ENCODE results near the gene KIF21B.

KIF21B gene

GRCh38 chr1:201022820-201023516, 546 bp downstream of the KIF21B start:
- Histone ChIP-seq H3K79me2 (ENCODE audit: insufficient read depth, low read length) (no peaks in the 10 kb centered on the region), H2AFZ (ENCODE audit: low read length) (no peak overlapping the region), H3F3A (ENCODE audit: insufficient read depth, low read length) (0 out of 2 replicates have a peak, but pooled peaks cover 6% of the 10 kb centered on the region), H3K4me3 (ENCODE audit: low read depth, low read length, poor library complexity, severe bottlenecking) (peak overlapping the region; percentile 80), H3K27me3 (ENCODE audit: insufficient read depth, low read length) (no peaks in the 10 kb centered on the region), H3K36me3 (ENCODE audit: insufficient read depth, low read length) (no peaks in the 10 kb centered on the region), H4K20me1 (ENCODE audit: insufficient read depth, low read length) (no peaks in the 10 kb centered on the region), H3K4me1 (ENCODE audit: insufficient read depth, low read length, severe bottlenecking) (peaks cover 52% of the 10 kb centered on the region), H3K27ac (ENCODE audit: low read depth, low read length, poor library complexity, severe bottlenecking) (peak overlapping the region; percentile 97), H3K9ac (ENCODE audit: low read length) (peak overlapping the region; percentile 76), H3K4me2 (ENCODE audit: low read length) (peak overlapping the region; percentile 74), H3K9me3 (ENCODE audit: low read length) (no peaks in the 10 kb centered on the region), H3K9me2 (ENCODE audit: low read depth, low read length) (no peaks in the 10 kb centered on the region)
- TF ChIP-seq EZH2 (IDR thresholded peaks at IDR 0.05; ENCODE audit: borderline replicate concordance, low read length), result no peak
- TF ChIP-seq CTCF (IDR thresholded peaks at IDR 0.05; ENCODE audit: low read length), result peak; percentile 19; the same call in 1 of the 2 replicates

GRCh38 chr1:201022493-201022819, 1.1 kb downstream of the KIF21B start:
- H3K79me2 ChIP-seq (ENCODE audit: insufficient read depth, low read length), result no peaks in the 10 kb centered on the region
- no peak overlapping the region for H2AFZ ChIP-seq (ENCODE audit: low read length)
- H3K9me3 ChIP-seq (ENCODE audit: low read length), result no peaks in the 10 kb centered on the region
- 0 out of 2 replicates have a peak, but pooled peaks cover 6% of the 10 kb centered on the region for H3F3A ChIP-seq (ENCODE audit: insufficient read depth, low read length)
- no peaks in the 10 kb centered on the region for H4K20me1 ChIP-seq (ENCODE audit: insufficient read depth, low read length)
- H3K27ac ChIP-seq (ENCODE audit: low read depth, low read length, poor library complexity, severe bottlenecking), result peak overlapping the region; percentile 97
- H3K36me3 ChIP-seq (ENCODE audit: insufficient read depth, low read length), result no peaks in the 10 kb centered on the region
- H3K9ac ChIP-seq (ENCODE audit: low read length), result peak overlapping the region; percentile 76
- H3K4me1 ChIP-seq (ENCODE audit: insufficient read depth, low read length, severe bottlenecking), result peaks cover 52% of the 10 kb centered on the region
- H3K27me3 ChIP-seq (ENCODE audit: insufficient read depth, low read length), result no peaks in the 10 kb centered on the region
- H3K9me2 ChIP-seq (ENCODE audit: low read depth, low read length), result no peaks in the 10 kb centered on the region
- H3K4me3 ChIP-seq (ENCODE audit: low read depth, low read length, poor library complexity, severe bottlenecking), result peak overlapping the region; percentile 80
- H3K4me2 ChIP-seq (ENCODE audit: low read length), result peak overlapping the region; percentile 74
- TF ChIP-seq CTCF (IDR thresholded peaks at IDR 0.05; ENCODE audit: low read length) (no peak), EZH2 (IDR thresholded peaks at IDR 0.05; ENCODE audit: borderline replicate concordance, low read length) (no peak)

DNA sequence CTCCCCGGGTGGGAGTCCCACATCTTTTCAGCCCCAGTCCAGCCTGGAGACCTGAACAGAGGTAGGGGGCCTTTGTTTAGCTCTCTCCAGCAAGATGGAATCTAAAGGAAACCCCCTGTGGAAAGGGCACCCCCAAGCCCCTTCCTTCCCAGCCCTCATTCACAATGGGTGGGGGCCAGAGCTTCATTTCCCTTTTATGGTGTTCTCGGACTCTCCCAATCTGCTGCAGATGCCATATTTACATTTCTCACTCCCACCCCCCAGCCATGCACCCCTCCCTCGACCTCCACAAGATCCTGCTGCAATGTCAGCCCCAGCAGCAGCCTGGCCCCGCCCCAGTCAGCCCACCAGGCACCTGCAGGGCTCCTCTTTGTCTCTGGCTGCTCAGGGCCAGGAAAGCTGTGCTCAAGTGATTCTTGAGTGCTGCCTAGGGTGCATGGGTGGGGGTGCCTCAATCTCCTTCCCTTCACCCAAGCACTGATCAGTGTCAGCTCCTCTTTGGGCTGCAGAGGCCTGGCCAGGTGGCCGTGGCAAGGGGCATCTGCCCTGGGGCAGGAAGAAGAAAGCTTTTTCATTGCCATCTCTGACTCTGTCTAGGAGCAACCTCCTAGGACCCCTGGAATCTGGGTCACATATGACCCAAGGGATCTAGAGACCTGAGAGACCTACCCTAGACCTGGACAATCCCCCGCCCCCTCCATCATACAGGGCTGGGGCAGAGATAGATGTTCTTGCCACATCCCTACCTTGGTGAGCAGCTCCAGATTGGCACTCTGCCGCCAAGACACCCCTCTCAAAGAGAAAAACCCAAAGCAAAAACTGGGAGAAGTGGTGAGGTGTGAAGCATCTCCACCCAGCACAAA, 1.7 kb downstream of the KIF21B start:
- TF ChIP-seq CTCF (IDR thresholded peaks at IDR 0.05; ENCODE audit: low read length) (no peak), EZH2 (IDR thresholded peaks at IDR 0.05; ENCODE audit: borderline replicate concordance, low read length) (no peak)
- H3K27me3 ChIP-seq (ENCODE audit: insufficient read depth, low read length), result no peaks in the 10 kb centered on the region
- peak overlapping the region; percentile 80 for H3K4me3 ChIP-seq (ENCODE audit: low read depth, low read length, poor library complexity, severe bottlenecking)
- H3K79me2 ChIP-seq (ENCODE audit: insufficient read depth, low read length), result no peaks in the 10 kb centered on the region
- H4K20me1 ChIP-seq (ENCODE audit: insufficient read depth, low read length), result no peaks in the 10 kb centered on the region
- peaks cover 52% of the 10 kb centered on the region for H3K4me1 ChIP-seq (ENCODE audit: insufficient read depth, low read length, severe bottlenecking)
- H3K9me3 ChIP-seq (ENCODE audit: low read length), result no peaks in the 10 kb centered on the region
- peak overlapping the region; percentile 76; the same call in 1 of the 2 replicates for H3K9ac ChIP-seq (ENCODE audit: low read length)
- H2AFZ ChIP-seq (ENCODE audit: low read length), result no peak overlapping the region
- 0 out of 2 replicates have a peak, but pooled peaks cover 6% of the 10 kb centered on the region for H3F3A ChIP-seq (ENCODE audit: insufficient read depth, low read length)
- no peaks in the 10 kb centered on the region for H3K36me3 ChIP-seq (ENCODE audit: insufficient read depth, low read length)
- H3K27ac ChIP-seq (ENCODE audit: low read depth, low read length, poor library complexity, severe bottlenecking), result peak overlapping the region; percentile 97
- H3K4me2 ChIP-seq (ENCODE audit: low read length), result peak overlapping the region; percentile 74
- no peaks in the 10 kb centered on the region for H3K9me2 ChIP-seq (ENCODE audit: low read depth, low read length)

All from OCI-LY1 (cell line).